Adrenal gland (tissue), 12 donors: Measurements from ENCODE around the gene VEGFB. TPM values are rescaled to one million over a fixed set of nuclear protein-coding genes. Genes with fewer than 3 reads are reported as not detected.

ENCODE experiments used
- DNase-seq, 7 donors: peaks; one replicate each; pipeline ENCODE4 v3.0.0-alpha.2; 2019 to 2020
- H3K27ac ChIP-seq, 5 donors: fragments of 200-600 bp; sonication (generic) in 4 of 5; 1 replicate in 3 of 5; 2 replicates in 2 of 5; pipeline versions ENCODE4 v1.5.1 to v1.8.0; 2016 to 2020; ENCODE audit warnings: mild to moderate bottlenecking in 1 of 5
- H3K27me3 ChIP-seq: fragments of 200-600 bp; 2 replicates; pipeline ENCODE4 v1.8.0; 2021
- H3K36me3 ChIP-seq, 2 donors: fragments of 200-600 bp; replicated peaks in 1 of 2; 1 replicate in 1 of 2; 2 replicates in 1 of 2; pipeline versions ENCODE4 v1.5.1 to v1.8.0; 2018 to 2022
- H3K4me1 ChIP-seq, 2 donors: fragments of 200-600 bp; replicated peaks in 1 of 2; 1 replicate in 1 of 2; 2 replicates in 1 of 2; pipeline versions ENCODE4 v1.5.1 to v1.8.0; 2018 to 2021
- H3K4me3 ChIP-seq, 4 donors: fragments of 200-600 bp; sonication (generic) in 3 of 4; one replicate each; pipeline ENCODE4 v1.5.1; 2016 to 2018
- H3K9me3 ChIP-seq, 3 donors: fragments of 200-600 bp; sonication (generic) in 1 of 3; replicated peaks in 1 of 3; 1 replicate in 2 of 3; 2 replicates in 1 of 3; pipeline versions ENCODE4 v1.5.1 to v1.8.0; 2016 to 2021
- POLR2A ChIP-seq, 2 donors: fragments of 450-650 bp; IDR thresholded peaks; one replicate each; pipeline ENCODE4 v1.6.1; 2017; ENCODE audit warnings: antibody characterized with exemption in 2 of 2, mild to moderate bottlenecking in 2 of 2, moderate library complexity in 1 of 2
- WGBS, 4 donors: extraction: QIAGEN DNeasy Blood & Tissue Kit in 2 of 4; methylation state at CpG; one replicate each; pipeline versions ENCODE4 v1.1.5 to v1.1.7; 2013 to 2017; 5-methylcytosine and 5-hydroxymethylcytosine counted together
- intact Hi-C, 2 donors: fragments of 100-400 bp; cut with DNase I; formaldehyde crosslinking; loops; one replicate each; pipeline versions ENCODE4 v1.14.1 to v1.15.0; 2022 to 2023
- polyA plus RNA-seq, 3 donors: library from polyadenylated mRNA; stranded (reverse); fragments of 200-250 nt in 2 of 3; fragments of 350-450 nt in 1 of 3; fragmentation: Illumina TruSeq in 1 of 3; extraction: RNeasy Lipid Tissue Mini Kit (QIAGEN cat#74804) in 1 of 3; gene quantifications; one replicate each; pipeline ENCODE4 v1.2.3, GENCODE V29; 2013 to 2014
- total RNA-seq, 9 donors: library from RNA; depleted of rRNA in 4 of 9; stranded (reverse); fragments of >200 nt in 4 of 9; fragments of 120-200 nt in 1 of 9; fragmentation: NEBNext Ultra II Directional in 1 of 9; extraction: Animal tissue kit (Norgen Biotek cat#: 25700) in 1 of 9; gene quantifications; one replicate each; pipeline versions ENCODE4 v1.1.0 to v1.2.4, GENCODE V29; 2013 to 2023
- TF ChIP-seq, protein P1 (sequence below), 6 experiments: fragments of 450-650 bp in 4 of 6; fragments of 200-600 bp in 2 of 6; sonication (generic) in 1 of 6; IDR thresholded peaks; 1 replicate in 5 of 6; 2 replicates in 1 of 6; pipeline versions ENCODE4 v1.5.1 to v1.8.0; 2016 to 2021; ENCODE audit warnings: antibody characterized with exemption in 6 of 6, mild to moderate bottlenecking in 2 of 6, moderate library complexity in 1 of 6
- donor health status: healthy with polysubstance abuse.
- donor health status: Bipolar disorder and iron deficiency.
- donor health status: DM: yes; HTN: yes; CAD: no.
- donor health status: DM: no; HTN: no; CAD: no.
- donor health status: DM: no; HTN: no; CAD: no.
- donor health status: DM: yes; HTN: yes; CAD: no.

Gene VEGFB
- total and polyA plus RNA-seq, 12 donors, result 36.0 to 185 (median 134) TPM

DNA sequence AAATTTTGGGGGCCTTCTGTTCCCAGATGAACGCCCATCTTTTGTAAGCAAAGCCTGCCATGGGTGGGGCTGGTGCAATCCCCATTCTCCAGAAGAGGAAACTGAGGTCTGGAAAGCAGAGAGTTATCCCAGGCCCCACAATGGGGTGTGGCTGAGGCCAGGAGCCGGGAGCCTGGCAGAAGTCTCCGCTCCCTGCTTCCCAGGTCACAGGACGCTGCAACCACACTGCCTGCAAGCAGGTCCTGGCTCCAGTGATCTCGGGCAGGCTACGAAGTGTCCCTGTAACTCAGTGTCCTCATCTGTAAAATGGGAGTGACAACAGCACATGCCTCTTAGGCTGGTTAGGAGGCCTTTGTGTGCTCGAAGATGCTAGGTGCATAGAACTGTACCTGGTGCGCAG lies 18.7 kb downstream of the VEGFB start:
- peaks cover 0 to 37% of the 10 kb centered on the region in 2 donors for H3K36me3 ChIP-seq
- no peak for TF ChIP-seq POLR2A (IDR thresholded peaks at IDR 0.05)
- TF ChIP-seq, protein P1, sequence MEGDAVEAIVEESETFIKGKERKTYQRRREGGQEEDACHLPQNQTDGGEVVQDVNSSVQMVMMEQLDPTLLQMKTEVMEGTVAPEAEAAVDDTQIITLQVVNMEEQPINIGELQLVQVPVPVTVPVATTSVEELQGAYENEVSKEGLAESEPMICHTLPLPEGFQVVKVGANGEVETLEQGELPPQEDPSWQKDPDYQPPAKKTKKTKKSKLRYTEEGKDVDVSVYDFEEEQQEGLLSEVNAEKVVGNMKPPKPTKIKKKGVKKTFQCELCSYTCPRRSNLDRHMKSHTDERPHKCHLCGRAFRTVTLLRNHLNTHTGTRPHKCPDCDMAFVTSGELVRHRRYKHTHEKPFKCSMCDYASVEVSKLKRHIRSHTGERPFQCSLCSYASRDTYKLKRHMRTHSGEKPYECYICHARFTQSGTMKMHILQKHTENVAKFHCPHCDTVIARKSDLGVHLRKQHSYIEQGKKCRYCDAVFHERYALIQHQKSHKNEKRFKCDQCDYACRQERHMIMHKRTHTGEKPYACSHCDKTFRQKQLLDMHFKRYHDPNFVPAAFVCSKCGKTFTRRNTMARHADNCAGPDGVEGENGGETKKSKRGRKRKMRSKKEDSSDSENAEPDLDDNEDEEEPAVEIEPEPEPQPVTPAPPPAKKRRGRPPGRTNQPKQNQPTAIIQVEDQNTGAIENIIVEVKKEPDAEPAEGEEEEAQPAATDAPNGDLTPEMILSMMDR (IDR thresholded peaks at IDR 0.05), result no peak
- H3K27me3 ChIP-seq, result no peaks in the 10 kb centered on the region
- peak in 1 of 7 donors; percentile 9 for DNase-seq
- intact Hi-C loops, result no loop called here
- 68 to 77% (median 71%) methylated on average over 2 to 8 of the region's 8 CpGs for WGBS, 4 donors
- no peaks in the 10 kb centered on the region for H3K9me3 ChIP-seq
- peak overlapping the region in 1 of 4 donors; percentile 94 for H3K4me3 ChIP-seq
- peaks cover 26 to 28% of the 10 kb centered on the region in 2 donors for H3K4me1 ChIP-seq
- H3K27ac ChIP-seq, result peak overlapping the region in 3 of 5 donors; percentile 11 to 77 (median 52)

DNA sequence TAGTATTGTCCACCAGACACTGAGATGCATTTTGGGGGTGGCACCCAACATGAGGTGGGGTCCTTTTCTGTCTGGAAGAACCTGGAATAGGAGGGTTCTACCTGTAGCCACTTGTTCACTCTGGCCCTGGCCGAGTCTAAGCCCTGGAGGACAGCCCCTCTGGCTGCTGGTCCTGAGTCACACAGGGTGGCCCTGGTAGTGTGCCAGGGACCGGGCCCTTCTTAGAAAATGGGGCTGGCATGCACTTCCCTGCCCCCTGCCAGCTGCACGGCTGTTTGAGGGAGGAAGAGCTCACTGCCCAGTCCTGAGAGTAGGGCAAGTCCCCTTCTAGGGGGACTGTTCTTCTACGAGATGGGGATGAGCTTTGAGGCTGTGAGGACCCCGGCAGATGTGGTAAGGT lies 19.1 kb downstream of the VEGFB start:
- no peaks in the 10 kb centered on the region for H3K9me3 ChIP-seq
- intact Hi-C loops, result no loop called here
- H3K27me3 ChIP-seq, result no peaks in the 10 kb centered on the region
- no peak for TF ChIP-seq POLR2A (IDR thresholded peaks at IDR 0.05)
- TF ChIP-seq, protein P1 (IDR thresholded peaks at IDR 0.05), result no peak
- no peak overlapping the region for H3K4me3 ChIP-seq
- peak overlapping the region in 2 of 5 donors; percentile 52 to 77 for H3K27ac ChIP-seq
- H3K4me1 ChIP-seq, result peaks cover 26 to 28% of the 10 kb centered on the region in 2 donors
- peak; percentile 78 to 91 (median 87) for DNase-seq
- WGBS, 4 donors, result 22 to 55% (median 34%) methylated on average over 3 to 5 of the region's 5 CpGs
- H3K36me3 ChIP-seq, result peaks cover 0 to 41% of the 10 kb centered on the region in 2 donors

DNA sequence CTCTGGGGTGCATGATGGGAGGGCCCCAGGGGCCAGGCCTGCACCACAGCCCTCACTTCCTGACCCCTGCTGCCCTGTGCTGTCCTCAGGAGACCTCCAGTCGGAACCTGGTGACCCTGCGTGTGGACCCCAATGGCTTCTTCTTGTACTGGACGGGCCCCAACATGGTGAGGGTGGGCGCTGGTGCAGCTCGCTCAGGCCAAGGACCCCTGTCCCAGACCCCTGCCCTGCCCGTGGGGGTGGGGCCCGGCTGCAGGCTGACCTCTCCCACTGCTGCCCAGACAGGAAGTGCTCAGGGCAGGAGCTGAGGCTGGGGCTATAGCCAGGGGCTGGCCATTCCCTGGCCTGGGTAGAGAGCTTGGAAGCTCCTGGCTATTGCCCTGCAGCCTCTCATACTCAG lies 19.9 kb downstream of the VEGFB start:
- Histone ChIP-seq H3K4me3 (no peak overlapping the region), H3K36me3 (peaks cover 0 to 49% of the 10 kb centered on the region in 2 donors), H3K27me3 (no peaks in the 10 kb centered on the region), H3K4me1 (peaks cover 26 to 28% of the 10 kb centered on the region in 2 donors), H3K9me3 (no peaks in the 10 kb centered on the region), H3K27ac (no peak overlapping the region)
- DNase-seq, result no peak
- WGBS, 4 donors, result 77 to 93% (median 88%) methylated on average over 5 to 7 of the region's 7 CpGs; no CpG with 5 or more reads in 1 of the 4 donors
- intact Hi-C loops, result no loop called here
- TF ChIP-seq, protein P1 (IDR thresholded peaks at IDR 0.05), result no peak
- TF ChIP-seq POLR2A (IDR thresholded peaks at IDR 0.05), result no peak

DNA sequence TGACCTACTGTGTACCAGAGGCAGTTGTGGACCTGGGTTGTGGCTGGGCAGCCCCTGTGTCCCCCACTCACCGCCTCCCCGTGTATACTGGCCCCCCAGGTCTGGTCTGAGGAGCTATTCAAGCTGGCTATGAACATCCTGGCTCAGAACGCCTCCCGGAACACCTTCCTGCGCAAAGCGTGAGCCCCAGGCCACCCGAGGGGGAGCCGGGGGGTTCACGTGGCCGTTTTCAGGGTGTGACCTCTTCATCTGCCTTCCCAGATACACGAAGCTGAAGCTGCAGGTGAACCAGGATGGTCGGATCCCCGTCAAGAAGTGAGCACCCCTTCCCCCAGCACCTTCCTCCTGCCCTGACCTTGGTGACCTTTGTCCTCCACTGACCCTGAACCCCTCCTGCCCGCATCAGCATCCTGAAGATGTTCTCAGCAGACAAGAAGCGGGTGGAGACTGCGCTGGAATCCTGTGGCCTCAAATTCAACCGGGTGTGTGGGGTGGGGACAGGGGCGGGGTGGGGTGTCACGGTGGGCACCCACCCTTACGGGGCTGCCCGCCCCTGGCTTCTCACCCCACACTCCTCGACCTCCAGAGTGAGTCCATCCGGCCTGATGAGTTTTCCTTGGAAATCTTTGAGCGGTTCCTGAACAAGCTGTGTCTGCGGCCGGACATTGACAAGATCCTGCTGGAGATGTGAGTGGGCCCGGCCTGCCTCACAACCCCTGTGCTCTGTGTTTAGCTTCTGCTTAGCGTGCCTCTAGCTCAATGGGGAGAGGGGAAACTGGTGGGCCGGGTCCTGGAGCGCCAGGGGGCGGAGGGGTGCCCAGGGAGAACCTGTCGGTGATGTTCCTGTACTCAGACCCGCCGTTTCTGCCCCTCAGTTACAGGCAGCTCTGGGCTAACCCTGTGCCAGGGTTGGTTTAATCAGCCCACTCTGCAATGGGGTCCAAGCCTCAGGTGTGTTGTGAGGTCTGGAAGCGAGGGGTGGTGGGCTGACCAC lies 21.0 kb downstream of the VEGFB start:
- WGBS, 4 donors, result 85 to 92% (median 88%) methylated on average over 16 to 35 of the region's 35 CpGs
- no peak overlapping the region for H3K27ac ChIP-seq
- TF ChIP-seq, protein P1 (IDR thresholded peaks at IDR 0.05), result no peak
- TF ChIP-seq POLR2A (IDR thresholded peaks at IDR 0.05), result no peak
- peaks cover 26 to 28% of the 10 kb centered on the region in 2 donors for H3K4me1 ChIP-seq
- H3K27me3 ChIP-seq, result no peaks in the 10 kb centered on the region
- H3K9me3 ChIP-seq, result no peaks in the 10 kb centered on the region
- no peak for DNase-seq
- intact Hi-C loops, result no loop called here
- peaks cover 0 to 60% of the 10 kb centered on the region in 2 donors for H3K36me3 ChIP-seq
- no peak overlapping the region for H3K4me3 ChIP-seq
